Measurements from ENCODE around the gene PTTG1IP.
"Not testable (repeated sequence)": the region's sequence is repeated elsewhere in the genome, so short reads cannot be mapped to it uniquely, and the experiment has no call there.

The PTTG1IP gene

DNA sequence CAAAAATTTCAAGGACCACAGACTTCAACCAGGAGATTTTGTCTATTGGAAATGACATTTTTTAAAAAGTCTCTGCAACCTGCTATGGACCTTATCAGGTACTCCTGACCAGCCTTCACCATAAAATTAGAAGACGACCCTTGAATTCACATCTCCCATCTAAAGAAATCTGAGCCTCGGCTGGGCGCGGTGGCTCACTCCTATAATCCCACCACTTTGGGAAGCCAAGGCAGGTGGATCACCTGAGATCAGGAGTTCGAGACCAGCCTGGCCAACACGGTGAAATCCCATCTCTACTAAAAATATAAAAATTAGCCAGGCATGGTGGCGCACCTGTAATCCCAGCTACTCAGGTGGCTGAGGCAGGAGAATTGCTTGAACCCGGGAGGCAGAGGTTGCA, 5.7 kb upstream of the PTTG1IP start:
- DNase-seq, result not testable (repeated sequence)

DNA sequence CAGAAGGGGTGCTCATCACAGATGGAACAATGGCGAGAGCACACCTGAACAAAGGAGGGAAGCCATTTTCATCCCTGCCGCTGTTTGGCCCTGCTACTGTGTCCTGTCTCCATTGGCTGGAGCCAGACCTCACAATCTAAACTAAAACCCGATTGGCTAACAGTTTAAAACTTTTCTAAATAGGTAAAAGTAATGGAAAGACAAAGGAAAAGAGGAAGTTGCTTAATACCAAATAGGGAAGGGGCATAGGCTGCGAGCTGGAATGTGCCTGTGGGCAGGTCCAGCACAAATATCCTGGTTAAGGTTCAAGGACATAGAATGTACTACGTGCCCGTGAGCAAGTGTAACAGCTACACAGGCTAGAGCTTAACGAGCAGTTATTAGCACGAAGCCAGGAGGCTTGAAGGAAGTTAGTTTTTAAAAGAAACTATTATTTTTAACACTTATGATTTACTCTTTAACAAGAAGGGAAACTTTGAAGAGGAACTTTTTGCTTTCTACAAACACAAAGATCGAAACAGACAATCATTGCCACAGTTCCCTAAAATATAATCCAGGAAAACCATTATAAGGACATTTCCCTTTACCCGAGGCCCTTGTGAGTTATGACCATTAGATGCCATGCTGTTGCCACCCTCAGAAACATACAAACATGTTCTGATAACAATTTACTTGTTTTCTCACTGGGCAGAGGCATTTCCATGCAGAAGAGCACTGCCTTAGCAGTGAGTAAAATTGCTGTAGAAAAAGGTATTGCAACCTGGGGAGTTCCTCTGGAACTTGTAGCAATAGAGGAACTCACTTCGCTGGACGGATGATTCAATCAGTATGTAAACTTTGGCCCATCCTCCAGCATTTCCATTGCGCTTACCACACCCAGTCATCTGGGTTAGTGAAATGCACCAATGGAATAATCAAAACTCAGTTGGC, 4.8 kb upstream of the PTTG1IP start:
- no peak for DNase-seq

DNA sequence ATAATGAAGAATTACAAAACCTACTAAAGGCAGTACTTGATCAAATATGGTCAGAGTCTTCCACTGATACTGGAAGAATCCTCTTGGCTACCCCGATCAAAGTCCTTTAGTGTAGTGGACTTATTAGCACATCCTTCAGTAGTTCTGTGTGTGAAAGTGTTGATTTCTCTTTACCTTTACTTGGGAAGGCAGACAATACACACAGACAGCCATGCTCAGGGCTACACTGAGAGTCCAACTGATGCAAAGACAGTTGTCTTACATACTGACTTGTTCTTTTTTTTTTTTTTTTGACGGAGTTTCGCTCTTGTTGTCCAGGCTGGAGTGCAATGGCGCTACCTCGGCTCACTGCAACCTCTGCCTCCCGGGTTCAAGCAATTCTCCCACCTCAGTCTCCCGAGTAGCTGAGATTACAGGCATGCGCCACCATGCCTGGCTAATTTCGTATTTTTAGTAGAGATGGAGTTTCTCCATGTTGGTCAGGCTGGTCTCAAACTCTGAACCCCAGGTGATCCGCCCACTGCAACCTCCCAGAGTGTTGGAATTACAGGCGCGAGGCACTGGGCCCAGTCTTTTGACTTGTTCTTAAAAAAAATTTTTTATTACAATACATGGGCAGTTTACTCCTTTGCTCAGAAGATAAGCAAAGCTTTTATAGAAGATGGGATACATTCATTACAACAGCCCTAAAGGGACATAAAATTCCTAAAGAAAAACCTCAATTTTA, 3.5 kb upstream of the PTTG1IP start:
- DNase-seq, result no peak

DNA sequence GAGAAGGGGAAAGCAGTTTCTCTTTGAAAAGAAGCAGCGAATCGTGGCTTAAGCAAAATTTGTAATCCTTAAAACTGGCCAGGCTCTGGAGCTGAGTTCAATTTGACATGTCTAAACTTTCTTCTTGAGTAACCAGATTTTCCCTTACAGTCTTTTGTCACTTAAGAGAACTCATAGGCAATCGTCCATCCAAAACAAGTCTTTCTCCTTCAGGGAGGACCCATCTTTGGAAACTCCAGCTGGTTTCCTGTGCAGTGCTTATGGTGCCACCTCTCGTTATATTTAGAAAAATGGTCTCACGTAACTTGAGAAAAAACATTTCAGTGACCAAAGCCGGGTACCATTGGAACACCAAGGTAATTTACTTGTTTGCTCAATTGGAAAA, 1.8 kb upstream of the PTTG1IP start:
- no peak for DNase-seq

DNA sequence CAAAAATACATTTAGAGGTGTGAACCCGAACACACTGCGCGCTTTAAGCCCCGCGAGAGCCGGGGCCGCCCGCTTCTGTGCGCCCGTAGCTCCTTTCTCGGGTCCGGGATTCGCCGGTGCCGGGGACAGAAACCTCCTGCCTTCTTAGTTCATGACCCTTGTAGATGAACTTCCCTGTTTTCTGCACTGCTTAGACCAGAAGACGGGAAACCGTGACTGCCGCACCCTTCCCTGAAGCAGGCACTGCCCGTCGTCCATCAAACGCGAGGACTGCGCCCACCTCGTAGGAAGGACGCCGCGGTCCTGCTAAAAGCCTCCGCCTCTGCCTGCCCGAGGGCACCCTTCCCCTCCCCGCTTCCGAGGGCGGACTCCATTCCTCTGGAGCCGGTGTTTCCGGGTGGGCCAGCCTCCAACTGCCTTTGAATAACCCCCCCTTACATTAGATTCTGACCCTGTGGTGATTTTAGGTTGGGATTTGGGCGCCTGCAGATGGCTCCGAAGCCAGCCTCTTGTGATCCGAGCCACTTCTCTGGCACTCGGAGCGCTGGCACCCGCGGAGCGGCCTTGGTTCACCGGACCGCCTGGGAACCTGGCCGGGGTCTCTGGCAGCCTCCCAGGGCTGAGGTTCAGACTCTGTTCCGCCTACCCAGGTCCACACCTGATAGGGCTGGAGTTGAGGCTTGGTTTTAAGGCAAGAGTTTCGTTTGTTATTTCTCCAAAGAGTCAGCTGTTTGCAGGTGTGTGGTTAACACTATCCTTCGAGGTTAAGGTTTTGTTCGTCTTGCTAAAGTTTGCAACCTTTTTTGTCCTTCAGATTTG, 1.2 kb upstream of the PTTG1IP start:
- peak; percentile 41 to 54 for DNase-seq

DNA sequence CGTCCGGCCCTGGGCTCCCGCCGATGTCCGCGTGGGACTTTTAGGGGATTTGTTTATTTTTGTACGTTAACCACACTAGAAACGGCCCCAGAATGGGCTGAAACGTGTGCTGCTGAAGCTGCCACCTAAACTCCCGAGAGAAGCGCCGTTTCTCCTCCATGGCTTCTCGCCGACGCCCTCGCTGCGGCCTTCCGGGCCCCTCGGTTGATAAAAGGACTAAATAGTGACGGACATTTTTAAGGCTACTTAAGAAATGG, 678 bp upstream of the PTTG1IP start:
- DNase-seq, result no peak

DNA sequence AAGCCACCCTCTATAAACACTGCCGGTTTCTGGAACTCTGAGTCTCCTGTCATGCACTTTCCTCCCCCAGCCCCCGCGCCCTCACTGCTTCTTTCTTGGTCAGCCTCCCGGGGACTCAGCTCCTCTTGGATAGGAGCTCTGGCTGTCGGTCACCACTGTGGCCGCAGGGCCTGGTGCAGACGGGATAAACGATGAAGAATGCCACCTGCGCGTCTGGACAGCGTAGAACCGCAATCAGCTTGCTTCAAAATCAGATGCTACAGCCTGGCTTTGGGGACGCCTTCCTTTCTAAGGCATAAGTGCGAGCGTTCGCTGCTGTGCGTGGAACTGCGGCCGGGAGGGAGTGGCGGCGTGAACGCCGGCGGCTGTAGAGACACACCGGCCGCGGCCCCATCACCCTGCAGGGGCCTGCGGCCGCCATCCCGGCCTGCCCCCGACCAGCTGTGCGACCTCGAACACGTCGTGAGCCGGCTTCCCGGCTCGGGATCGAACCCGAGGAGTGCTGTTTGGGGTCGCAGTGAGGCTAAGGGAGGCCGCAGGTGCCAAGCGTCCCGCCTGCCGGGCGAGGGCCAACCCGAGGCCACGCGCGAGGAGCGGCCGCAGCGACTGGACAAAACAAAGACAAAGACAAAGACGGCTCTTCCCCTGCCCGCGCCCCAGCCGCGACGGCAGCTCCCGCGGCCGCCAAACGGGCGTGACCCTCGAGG, 688 bp downstream of the PTTG1IP start:
- peak; percentile 30 to 38 for DNase-seq

DNA sequence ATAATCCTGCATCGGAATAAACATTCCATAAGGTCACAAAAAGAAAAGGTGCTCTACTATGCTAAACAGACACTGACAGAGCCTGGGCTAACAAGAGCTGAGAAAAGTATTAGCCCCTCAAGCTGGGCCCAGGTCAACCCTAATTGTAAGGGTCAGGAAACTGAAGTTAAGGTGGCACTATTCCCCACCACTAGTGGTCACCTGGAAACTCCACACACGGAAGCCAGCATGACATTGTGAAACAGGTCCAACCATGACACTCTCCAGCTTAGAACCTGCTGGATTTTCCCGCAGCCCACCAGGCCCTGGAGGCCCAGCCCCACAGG, 1.2 kb downstream of the PTTG1IP start:
- DNase-seq, result no peak

DNA sequence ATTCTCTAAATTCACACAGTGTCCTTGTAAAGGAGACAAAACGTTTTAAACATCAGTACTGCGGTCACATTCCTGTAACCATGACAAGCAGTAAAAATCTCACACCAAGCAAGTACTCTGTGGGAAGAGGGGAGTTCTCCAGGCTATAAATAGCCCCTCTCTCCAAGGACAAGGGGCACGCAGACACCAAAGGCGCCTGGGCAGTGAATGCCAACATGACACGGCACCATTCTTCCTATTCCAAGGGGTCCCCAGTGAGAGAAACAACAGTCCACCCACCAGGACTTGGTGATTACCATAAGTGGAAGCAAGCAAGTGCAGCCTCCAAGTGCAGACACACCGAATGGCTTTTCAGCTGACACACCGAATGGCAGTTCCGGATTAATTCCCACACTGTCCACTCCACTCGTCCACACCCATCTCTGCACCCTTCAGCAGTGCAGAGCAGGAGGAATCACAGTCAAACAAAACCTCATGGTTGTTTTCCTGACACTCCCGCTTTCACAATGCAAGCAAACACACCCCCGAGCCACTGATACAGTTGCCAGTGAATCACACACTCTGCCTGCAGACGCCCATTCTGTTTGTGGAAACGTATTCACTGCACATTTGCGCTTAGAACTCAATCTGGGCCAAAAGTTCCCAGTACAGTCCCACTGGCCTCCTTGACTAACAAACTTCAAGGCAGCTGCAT, 1.8 kb downstream of the PTTG1IP start:
- DNase-seq, result peak in 1 of 2 experiments; percentile 39

DNA sequence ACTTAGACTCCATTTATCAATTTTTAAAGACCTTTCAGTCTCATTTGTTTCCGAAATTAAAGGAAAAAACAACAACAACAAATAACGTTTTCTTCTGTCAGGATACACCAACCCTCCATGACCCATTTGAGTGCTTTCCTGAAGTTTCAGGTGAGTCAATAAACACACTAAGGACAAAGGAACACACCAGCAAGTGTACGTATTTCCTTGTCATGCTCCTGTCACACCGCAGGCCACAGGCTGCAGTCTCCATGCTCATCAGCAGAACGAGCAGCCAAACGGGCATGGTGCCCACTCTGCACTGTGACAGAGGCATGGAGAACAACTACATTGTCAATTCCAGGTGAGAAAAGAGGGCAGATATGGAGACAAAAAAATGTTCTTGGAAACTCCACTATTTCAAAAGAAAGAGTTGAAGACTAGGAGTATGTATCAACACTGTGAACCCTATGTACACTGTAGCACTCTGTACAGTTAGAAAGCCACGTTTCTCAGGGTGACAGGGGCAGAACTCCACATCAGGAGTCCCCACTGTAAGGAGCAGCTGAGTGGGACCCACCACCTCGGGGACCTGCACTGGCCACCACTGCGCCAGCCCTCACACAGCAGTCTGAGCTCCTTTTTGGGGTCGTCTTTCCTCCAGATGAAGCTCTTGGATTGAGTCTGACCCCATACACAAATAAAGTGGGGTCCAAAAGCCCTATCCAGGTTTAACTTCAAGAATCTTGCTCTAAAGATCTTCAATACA, 2.6 kb downstream of the PTTG1IP start:
- peak in 1 of 2 experiments; percentile 37 for DNase-seq

DNA sequence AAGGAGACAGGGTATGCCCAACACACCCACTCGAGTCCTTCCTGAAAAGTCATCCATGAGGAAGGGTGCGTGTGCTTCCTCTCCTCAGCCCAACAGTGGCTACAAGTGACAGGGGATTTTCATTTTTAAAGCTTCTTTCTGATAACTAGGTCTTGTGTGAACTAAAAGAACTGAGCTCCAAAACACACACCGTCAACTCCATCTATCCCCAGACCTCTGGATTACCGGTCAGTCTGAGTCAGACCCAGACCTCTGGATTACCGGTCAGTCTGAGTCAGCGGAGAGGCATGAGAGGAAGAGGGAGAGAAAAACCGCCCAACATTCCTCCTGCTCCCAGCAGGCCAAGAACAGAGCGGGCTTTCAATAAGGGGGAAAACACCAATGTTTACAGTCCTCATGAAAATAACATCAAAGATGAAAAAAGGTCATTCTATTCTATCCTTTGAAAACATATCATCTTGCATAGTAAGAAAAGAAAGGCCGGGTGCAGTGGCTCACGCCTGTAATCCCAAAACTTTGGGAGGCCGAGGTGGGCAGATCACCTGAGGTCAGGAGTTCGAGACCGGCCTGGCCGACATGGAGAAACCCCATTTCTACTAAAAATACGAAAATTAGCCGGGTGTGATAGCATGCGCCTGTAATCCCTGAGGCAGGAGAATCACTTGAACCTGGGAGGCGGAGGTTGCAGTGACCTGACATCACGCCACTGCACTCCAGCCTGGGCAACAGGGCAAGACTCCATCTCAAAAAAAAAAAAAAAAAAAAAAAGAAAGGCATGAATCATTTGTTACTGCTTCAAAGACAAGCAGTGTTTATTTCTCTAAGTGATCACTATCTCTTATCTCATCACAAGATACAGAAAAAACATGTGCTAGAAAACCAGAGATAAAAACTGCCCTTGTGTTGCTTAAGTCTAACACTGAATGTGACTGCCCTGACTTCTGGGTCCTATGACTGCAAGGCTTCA, 3.4 kb downstream of the PTTG1IP start:
- DNase-seq, result no peak

DNA sequence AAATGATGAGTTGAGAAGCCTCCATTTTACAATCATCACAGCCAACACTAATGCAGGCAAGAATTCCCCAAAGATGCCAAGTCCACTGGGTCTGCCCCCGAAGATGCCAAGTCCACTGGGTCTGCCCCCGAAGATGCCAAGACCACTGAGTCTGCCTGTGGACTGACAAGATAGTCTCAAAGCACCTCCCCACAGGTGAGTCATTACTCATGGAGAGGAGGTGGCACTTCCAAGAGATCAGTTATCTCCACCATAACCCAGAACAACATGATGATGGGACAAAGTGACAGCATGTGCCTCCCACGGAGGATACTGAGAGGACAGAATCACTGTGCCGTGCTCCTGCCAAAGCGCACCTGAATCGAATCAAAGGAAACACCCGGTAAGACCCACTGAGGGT, 4.8 kb downstream of the PTTG1IP start:
- peak in 1 of 2 experiments; percentile 31 for DNase-seq

DNA sequence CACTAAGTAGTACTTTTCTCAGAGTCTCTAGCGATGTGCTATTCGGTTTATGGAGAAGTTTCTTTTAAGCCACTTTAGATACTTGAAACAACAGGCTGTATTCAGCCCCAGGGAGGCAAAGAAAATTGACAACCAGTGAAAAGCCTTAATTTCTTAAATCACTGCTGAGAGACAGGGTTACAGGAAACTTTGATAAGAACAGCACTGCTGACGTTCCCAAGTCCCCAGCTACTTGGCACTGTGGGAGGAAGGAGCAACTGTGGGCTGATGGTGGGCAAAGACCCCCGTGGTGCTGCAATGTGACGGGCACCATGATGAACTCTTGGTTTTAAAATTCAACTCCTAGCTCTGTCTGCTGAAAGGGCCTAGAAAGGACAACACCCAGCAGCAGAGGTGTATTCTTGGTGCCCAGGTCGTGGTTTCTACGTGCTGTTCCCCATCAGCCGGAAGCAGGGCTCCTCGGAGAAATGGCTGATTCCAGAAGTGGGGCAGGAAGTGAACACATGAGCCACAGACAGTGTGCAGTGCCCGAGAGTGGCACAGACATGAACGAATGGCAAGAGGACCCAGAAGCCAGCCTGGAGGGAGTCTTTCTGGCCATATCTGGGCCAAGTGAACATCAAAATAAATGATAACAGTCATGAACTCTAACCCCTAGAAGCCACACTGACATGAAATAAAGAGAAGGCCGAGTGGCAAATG, 5.3 kb downstream of the PTTG1IP start:
- peak; percentile 50 to 61 for DNase-seq

DNA sequence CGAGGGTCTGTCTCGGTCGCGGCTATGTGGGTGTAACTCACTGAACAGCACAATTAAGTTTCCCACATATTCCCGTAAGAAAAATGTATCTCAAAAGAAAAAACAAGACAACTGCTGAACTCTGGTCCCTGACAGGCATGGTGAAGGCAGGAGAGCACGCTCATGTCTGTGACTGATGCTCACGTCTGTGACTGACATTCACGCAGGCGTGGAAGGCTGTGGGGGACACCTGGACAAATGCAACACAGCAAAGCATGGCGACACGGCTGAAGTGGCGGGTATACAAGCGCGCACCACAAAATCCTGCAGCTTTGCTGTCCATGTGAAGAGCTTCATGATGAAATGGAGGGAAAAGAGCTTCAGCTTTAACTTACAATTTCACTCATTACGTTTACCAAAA, 6.0 kb downstream of the PTTG1IP start:
- no peak for DNase-seq

DNA sequence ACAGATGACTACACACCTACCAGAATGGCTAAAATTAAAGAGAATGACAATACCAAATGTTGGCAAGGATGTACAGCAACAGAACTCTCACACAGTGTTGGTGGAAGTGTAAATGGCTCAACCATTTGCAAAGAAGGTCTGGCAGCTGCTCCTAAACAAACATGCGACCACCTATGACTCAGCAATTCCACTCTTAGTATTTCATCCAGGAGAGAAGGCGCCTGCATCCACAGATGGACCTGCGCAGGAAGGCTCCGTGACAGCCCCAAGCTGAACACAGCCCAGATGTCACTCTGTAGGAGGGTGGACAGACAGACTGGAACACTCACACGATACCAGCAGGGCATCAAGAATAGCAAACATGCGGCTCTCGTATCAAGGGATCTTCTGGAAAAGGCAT, 6.7 kb downstream of the PTTG1IP start:
- no peak for DNase-seq

DNA sequence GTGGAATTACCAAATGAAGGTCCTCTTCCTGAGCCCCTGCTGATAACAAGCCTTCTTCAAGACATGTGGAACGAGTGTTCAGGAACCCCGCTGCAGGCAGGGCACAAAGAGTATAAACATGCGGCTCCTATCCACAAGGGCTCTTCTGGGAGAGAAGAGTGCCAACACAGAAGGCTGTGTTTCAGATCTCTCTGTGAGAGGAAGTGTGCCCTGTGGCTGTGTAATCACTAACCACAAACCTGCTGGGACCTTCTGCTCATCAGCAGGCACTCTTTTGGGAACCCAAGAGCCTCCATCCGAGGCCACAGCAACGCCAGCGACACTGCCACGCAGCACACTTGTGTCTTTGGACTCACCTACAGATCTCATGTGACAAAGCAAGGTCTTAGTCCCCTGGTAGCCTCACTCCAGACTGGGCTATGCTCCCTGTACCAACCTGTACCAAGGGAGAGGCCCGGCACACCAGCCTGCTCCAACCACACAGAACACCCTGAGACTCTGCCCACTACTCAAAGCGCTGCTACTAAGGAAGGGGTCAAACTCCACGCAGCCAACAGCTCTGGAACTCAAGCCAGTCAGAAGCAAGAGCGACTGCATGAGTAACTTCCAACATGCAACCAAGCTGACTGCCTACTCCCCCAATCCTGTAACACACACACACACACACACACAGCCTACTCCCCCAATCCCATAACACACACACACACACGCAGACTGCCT, 7.8 kb downstream of the PTTG1IP start:
- peak; percentile 39 to 53 for DNase-seq

DNA sequence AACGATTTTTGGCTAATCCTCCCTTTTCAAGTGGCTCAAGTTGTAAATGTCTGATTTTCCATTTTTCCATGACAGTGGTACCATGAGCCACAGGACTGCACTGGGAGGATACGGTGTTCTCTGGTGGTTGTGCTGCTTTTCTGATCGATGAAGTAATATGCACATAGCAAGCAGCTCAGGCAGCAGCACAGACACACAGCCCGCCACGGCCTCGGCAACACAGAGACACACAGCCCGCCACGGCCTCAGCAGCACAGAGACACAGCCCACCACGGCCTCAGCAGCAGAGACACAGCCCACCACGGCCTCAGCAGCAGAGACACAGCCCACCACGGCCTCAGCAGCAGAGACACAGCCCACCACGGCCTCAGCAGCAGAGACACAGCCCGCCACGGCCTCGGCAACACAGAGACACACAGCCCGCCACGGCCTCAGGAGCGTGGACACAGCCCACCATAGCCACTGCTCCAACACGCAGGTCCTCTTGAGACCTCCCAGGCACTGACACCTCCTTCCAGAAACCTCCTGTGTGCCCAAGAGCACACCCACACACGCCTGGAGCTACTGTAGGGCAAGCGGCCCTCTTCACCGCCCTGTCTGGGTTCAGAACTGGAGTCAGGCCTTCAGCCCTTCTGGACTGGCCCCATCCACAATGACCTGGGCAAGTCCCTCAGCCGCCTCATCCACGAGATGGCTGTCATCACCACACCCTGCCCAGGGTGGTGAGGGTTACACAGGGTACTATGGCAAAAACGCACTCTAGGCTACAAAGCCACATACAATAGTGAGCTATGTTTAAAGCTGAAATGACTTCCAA, 10.4 kb downstream of the PTTG1IP start:
- DNase-seq, result no peak

DNA sequence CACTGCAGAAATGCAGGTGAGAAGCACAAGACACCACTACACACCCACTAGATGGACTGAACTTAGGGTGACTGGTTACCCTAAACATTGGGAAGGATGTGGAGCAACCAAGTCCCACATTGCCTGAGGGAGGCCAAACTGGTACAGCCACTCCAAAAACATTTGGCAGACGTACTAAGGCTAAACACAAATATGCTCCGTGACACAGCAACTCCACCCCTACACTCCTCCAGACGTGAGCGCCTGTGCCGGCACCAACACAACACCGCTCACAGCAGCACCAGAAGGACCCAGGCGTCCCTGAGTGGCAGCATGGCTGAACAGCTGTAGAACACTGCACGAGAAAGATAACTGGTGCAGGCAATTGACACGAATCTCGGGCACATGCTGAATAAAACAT, 14.7 kb downstream of the PTTG1IP start:
- DNase-seq, result no peak

All from activated CD4-positive, alpha-beta T cell treated with anti-CD3 and anti-CD28 coated beads, Interleukin-2, amount 50 U/mL, for 48 hours (primary cell).